NK-92 (cell line): ENCODE results near the gene FXYD1.
"Not testable (repeated sequence)": the region's sequence is repeated elsewhere in the genome, so short reads cannot be mapped to it uniquely, and the experiment has no call there.

Experiments used
- DNase-seq: peaks from one replicate; lab custom pipeline; 2025; ENCODE audit not compliant: unreplicated experiment; lab: John Stamatoyannopoulos, UW

Gene FXYD1

GRCh38 chr19:35141837-35142605, 3.4 kb downstream of the FXYD1 start:
- DNase-seq, result no peak

- no peak for DNase-seq
Measured at GRCh38 chr19:35142606-35143230, 4.1 kb downstream of the FXYD1 start.

- DNase-seq, result no peak
Measured at GRCh38 chr19:35143231-35143715, 4.6 kb downstream of the FXYD1 start, which contains the start of gene FXYD7. Gene FXYD7, plus strand, starts transcription at chr19:35143255. Its CDS starts 79 bp downstream, at chr19:35143334.

DNA sequence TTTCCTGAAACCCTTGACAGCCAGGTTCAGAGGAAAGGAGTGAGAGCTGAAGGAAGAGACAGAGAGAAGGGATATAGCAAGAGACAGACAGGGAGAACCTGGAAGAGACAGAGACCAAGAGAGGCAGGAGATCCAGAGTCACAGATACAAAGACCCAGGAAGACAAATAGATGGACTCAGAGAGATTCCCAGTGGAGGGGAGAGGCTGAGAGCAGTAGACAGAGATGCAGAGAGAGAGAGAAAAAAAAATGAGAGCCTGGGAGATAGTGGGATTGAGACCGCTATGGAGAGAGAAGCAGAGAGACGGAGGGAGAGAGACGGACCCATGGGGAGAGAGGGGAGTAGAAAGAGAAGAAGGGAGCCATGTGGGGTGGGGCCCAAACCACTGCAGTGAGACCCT, 5.2 kb downstream of the FXYD1 start:
- DNase-seq, result no peak

- DNase-seq, result no peak
Measured at GRCh38 chr19:35144259-35144599, 5.6 kb downstream of the FXYD1 start.

DNA sequence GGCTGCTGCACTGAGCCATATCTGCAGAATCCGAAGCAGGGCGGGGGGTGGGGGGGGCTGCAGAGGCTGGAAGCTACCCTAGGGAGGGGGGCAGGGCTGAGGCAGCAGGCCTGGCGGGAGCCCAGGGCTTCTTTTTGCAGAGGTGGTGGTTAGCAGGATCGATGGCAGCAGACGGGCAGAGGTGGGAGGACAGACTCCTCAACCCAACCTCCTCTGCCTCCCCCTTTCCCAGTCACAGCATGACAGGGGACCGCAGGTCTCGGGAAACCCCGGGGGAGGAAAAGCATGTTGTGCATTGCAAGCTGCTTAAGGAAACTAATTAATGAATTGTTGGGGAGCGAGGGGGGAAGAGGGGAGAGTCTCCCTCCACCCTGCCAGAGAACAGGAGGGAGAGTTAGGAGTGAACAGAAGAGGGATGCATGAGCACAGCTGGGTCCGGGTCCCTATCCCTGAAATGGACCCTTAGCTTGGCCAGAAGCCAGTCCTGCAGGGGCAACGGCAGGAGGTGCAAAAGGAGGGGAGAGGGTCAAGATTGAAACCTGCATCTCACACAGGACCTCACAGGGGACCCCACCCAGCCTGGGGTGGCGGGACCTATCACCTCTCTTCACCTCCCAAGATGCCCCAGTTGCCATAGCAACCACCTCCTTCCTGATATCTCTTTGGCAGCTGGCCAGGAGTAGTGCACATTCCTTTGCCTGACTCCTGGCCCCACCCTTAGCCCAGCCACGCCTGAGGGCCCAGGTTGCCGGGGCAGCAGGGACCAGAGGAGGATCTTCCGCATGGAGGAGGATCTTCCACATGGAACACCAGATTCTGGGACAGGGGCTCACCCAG, 6.2 kb downstream of the FXYD1 start:
- no peak for DNase-seq

DNA sequence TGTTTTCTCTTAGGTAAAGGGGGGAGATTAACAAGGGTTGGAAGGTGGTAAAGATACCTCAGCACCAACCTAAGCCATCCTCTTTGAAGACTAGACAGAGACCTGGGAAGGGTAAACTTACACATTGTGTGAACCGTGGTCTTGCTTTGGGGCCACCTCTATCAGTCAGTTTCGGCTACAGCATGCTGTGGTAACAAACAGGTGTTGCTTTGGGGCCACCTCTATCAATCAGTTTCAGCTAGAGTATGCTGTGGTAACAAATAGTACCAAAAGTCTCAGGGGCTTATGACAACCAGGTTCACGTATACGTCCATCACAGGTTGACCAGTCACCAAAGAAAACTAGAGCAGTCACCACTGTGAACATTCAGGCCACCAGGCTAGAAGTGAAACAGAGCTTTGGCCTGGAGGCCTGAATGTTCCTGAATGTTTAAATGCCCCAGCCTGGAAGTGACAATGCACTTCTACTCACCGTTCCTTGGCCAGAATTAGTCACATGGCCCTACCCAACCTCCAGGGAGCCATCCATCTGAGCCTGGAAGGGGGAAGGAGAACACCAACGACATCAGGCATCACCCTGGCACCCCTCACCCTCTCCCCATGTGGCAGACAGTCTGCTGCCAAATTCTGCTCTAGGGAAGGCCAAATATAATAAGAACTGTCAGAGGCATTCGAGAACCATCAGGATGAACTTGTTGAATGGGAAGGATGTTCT, 8.3 kb downstream of the FXYD1 start:
- no peak for DNase-seq

- DNase-seq, result no peak
Measured at GRCh38 chr19:35149463-35149862, 10.8 kb downstream of the FXYD1 start.

DNA sequence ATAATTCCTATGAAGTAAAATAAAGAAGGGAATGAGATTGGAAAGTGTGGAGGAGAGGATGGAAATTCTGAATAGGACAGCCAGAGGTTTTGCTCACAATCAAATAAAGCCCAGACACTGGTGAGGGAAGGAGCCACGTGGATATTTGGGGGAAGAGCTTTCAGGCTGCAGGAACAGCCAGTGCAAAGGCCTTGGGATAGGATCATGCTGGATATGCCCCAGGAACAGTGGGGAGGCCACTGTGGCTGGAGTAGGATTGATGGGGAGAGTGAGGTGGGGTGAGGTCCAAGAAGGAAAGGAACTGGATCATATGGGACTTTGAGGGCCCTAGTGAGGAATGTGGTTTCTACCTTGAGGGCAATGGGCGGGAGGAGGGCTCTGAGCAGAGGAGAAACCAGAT, 11.8 kb downstream of the FXYD1 start:
- DNase-seq, result no peak

DNA sequence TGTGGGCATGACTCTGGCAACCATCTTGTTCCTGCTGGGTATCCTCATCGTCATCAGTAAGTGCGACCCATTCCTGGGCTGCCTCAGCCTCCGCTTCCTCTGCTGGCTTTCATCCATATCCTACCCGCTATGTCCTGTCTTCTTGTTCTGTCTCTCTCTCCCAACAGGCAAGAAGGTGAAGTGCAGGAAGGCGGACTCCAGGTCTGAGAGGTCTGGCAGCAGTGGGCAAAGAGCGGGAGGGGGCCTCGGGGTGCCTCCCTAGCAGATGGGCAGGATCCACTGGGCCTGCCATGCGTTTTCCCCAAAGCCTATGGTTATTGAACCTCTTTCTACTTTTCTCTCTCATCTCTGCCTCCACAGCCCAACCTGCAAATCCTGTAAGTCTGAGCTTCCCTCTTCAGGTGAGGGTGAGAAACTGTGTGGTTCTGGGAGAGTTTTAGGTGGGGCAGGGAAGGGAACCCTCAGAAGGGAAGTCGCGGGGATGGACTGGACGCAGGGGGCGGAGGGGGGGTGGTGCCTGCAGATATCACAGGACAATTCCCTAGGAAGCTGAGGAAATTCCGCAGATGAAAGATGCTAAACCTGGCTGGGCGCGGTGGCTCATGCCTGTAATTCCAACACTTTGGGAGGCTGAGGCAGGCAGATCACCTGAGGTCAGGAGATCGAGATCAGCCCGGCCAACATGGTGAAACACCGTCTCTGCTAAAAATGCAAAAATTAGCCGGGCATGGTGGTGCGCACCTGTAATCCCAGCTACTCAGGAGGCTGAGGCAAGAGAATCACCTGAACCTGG, 12.8 kb downstream of the FXYD1 start:
- DNase-seq, result no peak

DNA sequence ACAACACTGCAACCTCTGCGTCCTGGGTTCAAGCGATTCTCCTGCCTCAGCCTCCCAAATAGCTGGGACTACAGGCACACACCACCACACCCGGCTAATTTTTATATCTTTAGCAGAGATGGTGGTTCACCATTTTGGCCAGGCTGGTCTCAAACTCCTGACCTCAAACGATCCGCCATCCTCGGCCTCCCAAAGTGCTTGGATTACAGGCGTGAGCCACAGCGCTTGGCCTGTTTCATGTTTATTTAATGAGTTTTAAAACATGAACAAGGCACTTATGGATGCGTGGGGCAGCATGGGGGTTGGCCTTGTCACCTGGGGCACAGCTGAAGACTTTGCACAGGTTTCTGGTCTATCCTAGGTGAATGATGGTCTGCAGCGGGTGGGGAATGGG, 14.5 kb downstream of the FXYD1 start:
- not testable (repeated sequence) for DNase-seq

GRCh38 chr19:35153701-35154524, 15.3 kb downstream of the FXYD1 start:
- DNase-seq, result no peak

- no peak for DNase-seq
Measured at GRCh38 chr19:35154525-35155406, 16.1 kb downstream of the FXYD1 start, which contains the start of gene FXYD5. Gene FXYD5, plus strand, starts transcription at chr19:35154735. Its CDS starts 816 bp downstream, at chr19:35155551.

DNA sequence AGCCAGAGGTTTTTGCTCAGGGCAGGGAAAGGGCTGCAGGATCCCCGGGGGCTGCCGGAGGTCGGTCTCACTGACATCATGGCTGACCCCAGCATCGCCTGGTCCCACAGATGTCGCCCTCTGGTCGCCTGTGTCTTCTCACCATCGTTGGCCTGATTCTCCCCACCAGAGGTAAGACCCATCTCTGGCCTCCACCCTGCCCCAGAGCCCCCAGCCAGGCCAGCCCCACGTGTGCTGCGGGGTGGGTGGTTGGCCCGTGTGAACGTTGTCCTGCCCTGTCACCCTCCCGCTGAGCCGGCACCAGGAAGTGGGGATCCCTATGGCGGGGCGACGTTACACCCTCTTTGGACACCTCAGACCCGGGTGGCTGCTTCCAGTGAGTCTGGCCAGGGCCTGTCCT, 16.8 kb downstream of the FXYD1 start:
- DNase-seq, result no peak

GRCh38 chr19:35155981-35156672, 17.5 kb downstream of the FXYD1 start:
- DNase-seq, result no peak

GRCh38 chr19:35156673-35157014, 18.0 kb downstream of the FXYD1 start:
- no peak for DNase-seq

GRCh38 chr19:35157431-35157830, 18.8 kb downstream of the FXYD1 start:
- no peak for DNase-seq

DNA sequence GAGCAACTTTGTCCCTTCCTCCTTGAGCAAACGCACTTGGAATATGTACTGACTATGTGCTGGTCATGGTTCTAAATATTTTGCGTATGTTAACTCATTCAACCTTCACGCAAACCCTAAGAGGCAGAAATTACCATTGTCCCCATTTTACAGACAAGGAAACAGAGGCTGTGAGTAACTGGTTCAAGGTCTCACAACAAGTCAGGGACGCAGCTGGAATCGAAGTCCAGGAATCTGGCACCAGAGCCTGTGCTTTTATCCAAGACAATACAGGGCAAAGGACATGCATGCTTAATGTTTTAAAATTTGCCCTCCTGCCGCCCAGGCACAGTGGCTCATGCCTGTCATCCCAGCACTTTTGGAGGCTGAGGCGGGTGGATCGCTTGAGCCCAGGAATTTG, 21.0 kb downstream of the FXYD1 start:
- no peak for DNase-seq
